NCI-H2107 treated with DMSO at 0.1 percent for 48 hours (cell line): ENCODE data around the gene ERP27.

Experiments
- DNase-seq: peaks from one replicate; lab custom pipeline; 2025; ENCODE audit not compliant: unreplicated experiment; lab: John Stamatoyannopoulos, UW

ERP27 gene

GRCh38 chr12:14937014-14937413, 1.3 kb downstream of the ERP27 start:
- DNase-seq: no peak

- DNase-seq: no peak
Observed at GRCh38 chr12:14936224-14936861, 2.0 kb downstream of the ERP27 start.

GRCh38 chr12:14935031-14935430, 3.3 kb downstream of the ERP27 start:
- DNase-seq: no peak

GRCh38 chr12:14934511-14934910, 3.8 kb downstream of the ERP27 start:
- DNase-seq: no peak

- DNase-seq: no peak
Observed at GRCh38 chr12:14931791-14932560, 6.4 kb downstream of the ERP27 start.

- DNase-seq: no peak
Observed at GRCh38 chr12:14931359-14931758, 7.0 kb downstream of the ERP27 start.

GRCh38 chr12:14930299-14930698, 8.0 kb downstream of the ERP27 start:
- no peak for DNase-seq

- DNase-seq: no peak
Observed at GRCh38 chr12:14928931-14929330, 9.4 kb downstream of the ERP27 start.

GRCh38 chr12:14927267-14927666, 11.1 kb downstream of the ERP27 start:
- DNase-seq: no peak

GRCh38 chr12:14924541-14924940, 13.8 kb downstream of the ERP27 start:
- no peak for DNase-seq

GRCh38 chr12:14923944-14924343, 14.4 kb downstream of the ERP27 start:
- DNase-seq: no peak

GRCh38 chr12:14921218-14921617, 17.1 kb downstream of the ERP27 start:
- no peak for DNase-seq

- DNase-seq: no peak
Observed at GRCh38 chr12:14920475-14921126, 17.7 kb downstream of the ERP27 start.

GRCh38 chr12:14919455-14919854, 18.9 kb downstream of the ERP27 start:
- no peak for DNase-seq

GRCh38 chr12:14915736-14916135, 22.6 kb downstream of the ERP27 start:
- peak; percentile 53 for DNase-seq

- peak; percentile 92 for DNase-seq
Observed at GRCh38 chr12:14913381-14913781, 25.0 kb downstream of the ERP27 start.

- DNase-seq: no peak
Observed at GRCh38 chr12:14911131-14911530, 27.2 kb downstream of the ERP27 start.

GRCh38 chr12:14910090-14910915, 28.0 kb downstream of the ERP27 start:
- DNase-seq: no peak

- no peak for DNase-seq
Observed at GRCh38 chr12:14907953-14908352, 30.4 kb downstream of the ERP27 start.

GRCh38 chr12:14906114-14906513, 32.2 kb downstream of the ERP27 start:
- DNase-seq: no peak

- DNase-seq: no peak
Observed at GRCh38 chr12:14905269-14906004, 32.9 kb downstream of the ERP27 start.
